OCI-LY1 (cell line): ENCODE measurements around the gene NSUN2.

Experiments used
- H2AFZ ChIP-seq: fragments of 200-600 bp; sonication (generic), shearing (Covaris generic); 2 replicates; pipeline ENCODE4 v1.6.0; 2014; ENCODE audit warnings: antibody characterized with exemption, mild to moderate bottlenecking, low read length
- H3F3A ChIP-seq: fragments of 200-600 bp; sonication (generic), shearing (Covaris generic); 2 replicates; pipeline ENCODE4 v1.6.0; 2014; ENCODE audit warnings: mild to moderate bottlenecking, antibody characterized with exemption, low read length, moderate library complexity; ENCODE audit not compliant: insufficient read depth
- H3K27ac ChIP-seq: fragments of 200-600 bp; sonication (generic); 2 replicates; pipeline ENCODE4 v1.5.1; 2014; ENCODE audit warnings: low read length, mixed run types, mild to moderate bottlenecking, low read depth; ENCODE audit not compliant: poor library complexity, severe bottlenecking
- H3K27me3 ChIP-seq: fragments of 200-600 bp; sonication (generic); 2 replicates; pipeline ENCODE4 v1.6.0; 2014; ENCODE audit warnings: antibody characterized with exemption, mild to moderate bottlenecking, low read length, moderate library complexity; ENCODE audit not compliant: insufficient read depth
- H3K36me3 ChIP-seq: fragments of 200-600 bp; sonication (generic); 2 replicates; pipeline ENCODE4 v1.6.1; 2014; ENCODE audit warnings: mild to moderate bottlenecking, antibody characterized with exemption, low read length, moderate library complexity, mixed read lengths; ENCODE audit not compliant: insufficient read depth
- H3K4me1 ChIP-seq: fragments of 200-600 bp; sonication (generic); 2 replicates; pipeline ENCODE4 v1.5.1; 2014; ENCODE audit warnings: mild to moderate bottlenecking, low read length, moderate library complexity; ENCODE audit not compliant: insufficient read depth, severe bottlenecking
- H3K4me2 ChIP-seq: fragments of 200-600 bp; sonication (generic), shearing (Covaris generic); 2 replicates; pipeline ENCODE4 v1.6.1; 2014; ENCODE audit warnings: low read length
- H3K4me3 ChIP-seq: fragments of 200-600 bp; sonication (generic); 2 replicates; pipeline ENCODE4 v1.5.1; 2014; ENCODE audit warnings: low read length, low read depth, mild to moderate bottlenecking, mixed read lengths; ENCODE audit not compliant: poor library complexity, severe bottlenecking
- H3K79me2 ChIP-seq: fragments of 200-600 bp; shearing (Covaris generic); 2 replicates; pipeline ENCODE4 v1.6.1; 2016; ENCODE audit warnings: mixed run types, low read length, mixed read lengths; ENCODE audit not compliant: insufficient read depth
- H3K9ac ChIP-seq: fragments of 200-600 bp; sonication (generic), shearing (Covaris generic); 2 replicates; pipeline ENCODE4 v1.6.1; 2014; ENCODE audit warnings: mild to moderate bottlenecking, low read length, mixed read lengths
- H3K9me2 ChIP-seq: fragments of 200-600 bp; sonication (generic), shearing (Covaris generic); 2 replicates; pipeline ENCODE4 v1.6.1; 2014; ENCODE audit warnings: low read depth, mild to moderate bottlenecking, low read length, mixed read lengths
- H3K9me3 ChIP-seq: fragments of 200-600 bp; shearing (Covaris generic); 2 replicates; pipeline ENCODE4 v1.6.1; 2014; ENCODE audit warnings: low read length, mixed read lengths
- H4K20me1 ChIP-seq: fragments of 200-600 bp; sonication (generic), shearing (Covaris generic); 2 replicates; pipeline ENCODE4 v1.6.0; 2016; ENCODE audit warnings: mild to moderate bottlenecking, low read length; ENCODE audit not compliant: insufficient read depth
- CTCF ChIP-seq: fragments of 200-600 bp; sonication (generic), shearing (Covaris generic); IDR thresholded peaks from 2 replicates; pipeline ENCODE4 v1.5.1; 2017; ENCODE audit warnings: mild to moderate bottlenecking, antibody characterized with exemption, low read length, moderate library complexity, mixed read lengths
- EZH2 ChIP-seq: fragments of 200-600 bp; sonication (generic), shearing (Covaris generic); IDR thresholded peaks from 2 replicates; pipeline ENCODE4 v1.8.0; 2017; ENCODE audit warnings: borderline replicate concordance, mixed run types, mild to moderate bottlenecking, antibody characterized with exemption, low read length, moderate library complexity, mixed read lengths

The NSUN2 gene

GRCh38 chr5:6590581-6590980 is 42.3 kb downstream of the NSUN2 start:
- no peaks in the 10 kb centered on the region for H4K20me1 ChIP-seq
- no peak overlapping the region for H3K27ac ChIP-seq
- no peaks in the 10 kb centered on the region for H3K4me1 ChIP-seq
- no peak overlapping the region for H3K9ac ChIP-seq
- no peaks in the 10 kb centered on the region for H3F3A ChIP-seq
- no peak overlapping the region for H3K4me3 ChIP-seq
- no peaks in the 10 kb centered on the region; the same call in 1 of the 2 replicates for H3K36me3 ChIP-seq
- TF ChIP-seq EZH2 (no peak), CTCF (no peak)
- no peaks in the 10 kb centered on the region for H3K9me2 ChIP-seq
- H2AFZ ChIP-seq: no peak overlapping the region
- H3K4me2 ChIP-seq: no peak overlapping the region
- no peaks in the 10 kb centered on the region for H3K79me2 ChIP-seq
- H3K27me3 ChIP-seq: no peaks in the 10 kb centered on the region
- H3K9me3 ChIP-seq: no peaks in the 10 kb centered on the region

- H3K27ac ChIP-seq: no peak overlapping the region
- no peaks in the 10 kb centered on the region for H3K9me3 ChIP-seq
Observed at GRCh38 chr5:6587171-6587570, 45.7 kb downstream of the NSUN2 start.

GRCh38 chr5:6586647-6587042 is 46.2 kb downstream of the NSUN2 start:
- no peaks in the 10 kb centered on the region for H3K36me3 ChIP-seq
- no peak overlapping the region for H3K27ac ChIP-seq
- no peak overlapping the region for H3K4me3 ChIP-seq
- H3K9ac ChIP-seq: no peak overlapping the region
- H4K20me1 ChIP-seq: no peaks in the 10 kb centered on the region
- H3F3A ChIP-seq: no peaks in the 10 kb centered on the region
- no peaks in the 10 kb centered on the region for H3K4me1 ChIP-seq
- no peaks in the 10 kb centered on the region for H3K79me2 ChIP-seq
- H3K9me2 ChIP-seq: no peaks in the 10 kb centered on the region
- H3K9me3 ChIP-seq: no peaks in the 10 kb centered on the region
- no peak for TF ChIP-seq CTCF
- TF ChIP-seq EZH2: no peak
- no peak overlapping the region for H2AFZ ChIP-seq
- H3K4me2 ChIP-seq: no peak overlapping the region
- 0 out of 2 replicates have a peak, but pooled peaks cover 4% of the 10 kb centered on the region for H3K27me3 ChIP-seq

More at GRCh38 chr5:6587171-6587570, 45.7 kb downstream of the NSUN2 start:
- no peak for TF ChIP-seq EZH2
- TF ChIP-seq CTCF: no peak
- Histone ChIP-seq H3K4me3 (no peak overlapping the region), H3K4me1 (no peaks in the 10 kb centered on the region), H3K9me2 (no peaks in the 10 kb centered on the region), H3F3A (no peaks in the 10 kb centered on the region), H3K27me3 (0 out of 2 replicates have a peak, but pooled peaks cover 4% of the 10 kb centered on the region), H3K36me3 (no peaks in the 10 kb centered on the region), H3K79me2 (no peaks in the 10 kb centered on the region), H3K4me2 (no peak overlapping the region), H2AFZ (no peak overlapping the region), H3K9ac (no peak overlapping the region), H4K20me1 (no peaks in the 10 kb centered on the region)
